ENCODE results near the gene CD160.
A peak's percentile ranks its signal among the peaks of the same experiment; 100 is the strongest.
"Not testable (repeated sequence)": the region's sequence is repeated elsewhere in the genome, so short reads cannot be mapped to it uniquely, and the experiment has no call there.

CD160 gene

GRCh38 chr1:145710291-145711027 is 8.8 kb upstream of the CD160 start:
- no peak for DNase-seq

- no peak for DNase-seq
These were observed 8.1 kb upstream of the CD160 start for GRCh38 chr1:145711213-145711651.

GRCh38 chr1:145714524-145715111 is 4.7 kb upstream of the CD160 start:
- no peak for DNase-seq

GRCh38 chr1:145716641-145717345 is 2.5 kb upstream of the CD160 start:
- DNase-seq = no peak

- no peak for DNase-seq
These were observed 1.5 kb upstream of the CD160 start for GRCh38 chr1:145717833-145718232.

GRCh38 chr1:145718465-145718864 is 834 bp upstream of the CD160 start:
- DNase-seq = not testable (repeated sequence)

GRCh38 chr1:145720556-145720877 is 1.2 kb downstream of the CD160 start:
- no peak for DNase-seq

- peak; percentile 69 for DNase-seq
These were observed 1.8 kb downstream of the CD160 start for GRCh38 chr1:145720878-145721671.

- not testable (repeated sequence) for DNase-seq
These were observed 6.9 kb downstream of the CD160 start for GRCh38 chr1:145726193-145726592.

- no peak for DNase-seq
These were observed 9.9 kb downstream of the CD160 start for GRCh38 chr1:145729196-145729595.

GRCh38 chr1:145729666-145730436 is 10.6 kb downstream of the CD160 start:
- no peak for DNase-seq

- no peak for DNase-seq
These were observed 11.2 kb downstream of the CD160 start for GRCh38 chr1:145730467-145730866.

- DNase-seq = no peak
These were observed 11.6 kb downstream of the CD160 start for GRCh38 chr1:145730900-145731299.

GRCh38 chr1:145736191-145736590 is 16.9 kb downstream of the CD160 start:
- no peak for DNase-seq

- DNase-seq = no peak
These were observed 21.0 kb downstream of the CD160 start for GRCh38 chr1:145740269-145740668.

GRCh38 chr1:145747398-145748247 is 28.3 kb downstream of the CD160 start:
- DNase-seq = no peak

GRCh38 chr1:145750426-145750825 is 31.1 kb downstream of the CD160 start:
- peak; percentile 40 for DNase-seq

- peak; percentile 6 for DNase-seq
These were observed 32.3 kb downstream of the CD160 start for GRCh38 chr1:145751491-145752037.

- no peak for DNase-seq
These were observed 38.1 kb downstream of the CD160 start for GRCh38 chr1:145757420-145757819.

- no peak for DNase-seq
These were observed 38.8 kb downstream of the CD160 start for GRCh38 chr1:145758116-145758515.

GRCh38 chr1:145758575-145758974 is 39.3 kb downstream of the CD160 start:
- DNase-seq = no peak
